Measurements from ENCODE around the gene USH2A.

- TF ChIP-seq CTCF (IDR thresholded peaks at IDR 0.05) (no peak), POLR2A (IDR thresholded peaks at IDR 0.05) (no peak)
These were observed 655.5 kb downstream of the USH2A start for GRCh38 chr1:215767761-215768160.
